Fibroblast of villous mesenchyme (primary cell): ENCODE measurements around the gene ICAM2. TPM values are rescaled to one million over a fixed set of nuclear protein-coding genes. Genes with fewer than 3 reads are reported as not detected.
"Not testable (repeated sequence)": the region's sequence is repeated elsewhere in the genome, so short reads cannot be mapped to it uniquely, and the experiment has no call there.

Experiments used
- DNase-seq: peaks from one replicate; pipeline ENCODE4 v3.0.0-alpha.2; 2010; ENCODE audit warnings: low read depth
- H3K4me3 ChIP-seq: 2 replicates; pipeline ENCODE4 v1.5.1; 2011; ENCODE audit warnings: low read depth, mild to moderate bottlenecking, low read length
- CTCF ChIP-seq: IDR thresholded peaks from 2 replicates; pipeline ENCODE4 v1.5.1; 2012; ENCODE audit warnings: low read depth, mild to moderate bottlenecking, low read length; ENCODE audit not compliant: insufficient read depth
- total RNA-seq: library from RNA; depleted of rRNA; stranded (reverse); fragments of >200 nt; gene quantifications from 2 replicates; pipeline ENCODE4 v1.2.3, GENCODE V29; 2012

ICAM2 gene
- total RNA-seq, 1 donor: 1.7 TPM

- peak; percentile 66 for DNase-seq
- TF ChIP-seq CTCF: peak; percentile 97
- H3K4me3 ChIP-seq: peak overlapping the region; percentile 21
Observed at GRCh38 chr17:64025732-64026294, 5.4 kb upstream of the ICAM2 start.

- no peak for DNase-seq
- no peak overlapping the region for H3K4me3 ChIP-seq
- TF ChIP-seq CTCF: no peak
Observed at GRCh38 chr17:64024781-64025731, 4.6 kb upstream of the ICAM2 start.

GRCh38 chr17:64024215-64024654, 3.8 kb upstream of the ICAM2 start:
- no peak for TF ChIP-seq CTCF
- no peak for DNase-seq
- H3K4me3 ChIP-seq: no peak overlapping the region

- no peak overlapping the region for H3K4me3 ChIP-seq
- DNase-seq: no peak
- TF ChIP-seq CTCF: no peak
Observed at GRCh38 chr17:64022611-64023063, 2.2 kb upstream of the ICAM2 start.

GRCh38 chr17:64019551-64019961, 877 bp downstream of the ICAM2 start:
- DNase-seq, H3K4me3 ChIP-seq: not testable (repeated sequence)

GRCh38 chr17:64017381-64017980, 3.0 kb downstream of the ICAM2 start:
- DNase-seq: no peak
- TF ChIP-seq CTCF: peak; percentile 32

GRCh38 chr17:64016974-64017373, 3.5 kb downstream of the ICAM2 start:
- no peak for TF ChIP-seq CTCF
- H3K4me3 ChIP-seq: no peak overlapping the region

More at GRCh38 chr17:64017381-64017980, 3.0 kb downstream of the ICAM2 start:
- H3K4me3 ChIP-seq: no peak overlapping the region

More at GRCh38 chr17:64016974-64017373, 3.5 kb downstream of the ICAM2 start:
- DNase-seq: no peak
